HL-60 (cell line): ENCODE data around the gene ABHD16A.

Source experiments
- CTCF ChIP-seq: IDR thresholded peaks from one replicate; pipeline ENCODE4 v1.5.1; 2011; ENCODE audit warnings: low read length, control low read depth, inconsistent platforms; ENCODE audit not compliant: insufficient read depth
- GABPA ChIP-seq: IDR thresholded peaks from 2 replicates; pipeline ENCODE4 v1.6.1; 2012; ENCODE audit warnings: low read depth
- SPI1 ChIP-seq: IDR thresholded peaks from 2 replicates; pipeline ENCODE4 v1.6.1; 2012; ENCODE audit warnings: low read depth, mild to moderate bottlenecking, borderline replicate concordance

DNA sequence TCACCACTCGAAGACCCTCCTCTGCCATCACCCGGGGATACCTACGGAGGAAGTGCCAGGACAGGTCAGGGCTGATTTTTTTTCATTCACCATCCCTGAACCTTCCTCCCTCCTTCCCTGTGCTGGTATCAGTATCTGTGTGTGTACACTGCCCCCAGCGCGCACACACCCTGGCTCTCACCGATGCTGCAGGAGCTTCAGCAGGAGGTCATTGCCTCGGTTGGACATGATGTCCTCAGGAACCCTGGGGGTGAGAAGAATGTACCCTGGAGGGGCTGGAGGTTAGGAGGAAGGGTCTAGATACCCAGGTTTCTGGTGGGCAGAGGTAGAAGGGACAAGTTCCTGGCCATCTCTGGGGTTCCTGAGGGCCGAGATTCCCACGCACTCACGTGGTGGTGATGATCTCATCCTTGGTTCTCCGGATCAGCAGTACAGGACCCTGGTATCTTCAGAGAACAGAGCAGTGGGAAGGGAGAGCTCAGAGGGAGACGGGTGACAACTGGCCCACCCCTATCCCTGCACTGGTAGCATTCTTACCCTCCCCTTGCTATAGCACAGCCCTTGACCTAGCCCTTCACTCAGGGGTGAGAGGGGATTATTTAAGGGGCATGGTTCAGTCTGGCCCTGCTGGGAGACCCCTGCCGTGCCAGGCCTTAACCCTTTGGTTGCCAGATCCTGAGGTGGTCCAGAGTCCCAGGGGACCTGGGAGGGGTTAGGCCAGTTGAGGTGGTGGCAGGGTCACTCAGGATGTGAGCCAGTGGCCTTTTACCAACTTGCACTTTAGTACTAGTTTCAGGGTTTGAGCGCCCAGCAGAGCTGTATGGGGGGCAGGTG, 15.0 kb downstream of the ABHD16A start:
- TF ChIP-seq CTCF: no peak
- TF ChIP-seq GABPA: no peak
- no peak for TF ChIP-seq SPI1
